GM18951 (cell line): ENCODE measurements around the gene FAM131C.

Source experiments
- POLR2A ChIP-seq: IDR thresholded peaks from 4 replicates; pipeline ENCODE4 v1.6.1; 2011; ENCODE audit warnings: mild to moderate bottlenecking; ENCODE audit not compliant: insufficient read length, insufficient read depth; ENCODE audit errors: extremely low read depth
- in situ Hi-C: fragments of 300-500 bp; cut with MboI; formaldehyde crosslinking; loops from one replicate; pipeline ENCODE4 v1.12.0; 2022; ENCODE audit warnings: low sequenced_read_pairs, mixed read lengths, inconsistent platforms; ENCODE audit not compliant: unreplicated experiment

Gene FAM131C

GRCh38 chr1:16080422-16081150 lies 7.1 kb upstream of the FAM131C start:
- in situ Hi-C loops = loop anchor here (25.0 kb wide), 1 partner anchor 282 kb away; the partner anchor contains the start of genes FBXO42 and SZRD1
- TF ChIP-seq POLR2A = no peak

- TF ChIP-seq POLR2A = no peak
- in situ Hi-C loops = loop anchor here (10.0 to 25.0 kb wide), 2 partner anchors 106 to 283 kb away; partner anchors contain the start of genes FBXO42 and SZRD1
Observed at GRCh38 chr1:16078925-16079656, 5.6 kb upstream of the FAM131C start.

GRCh38 chr1:16077406-16078245 lies 4.2 kb upstream of the FAM131C start:
- no peak for TF ChIP-seq POLR2A
- in situ Hi-C loops = loop anchor here (10.0 to 25.0 kb wide), 2 partner anchors 107 to 285 kb away; partner anchors contain the start of genes FBXO42 and SZRD1

GRCh38 chr1:16076865-16077238 lies 3.4 kb upstream of the FAM131C start:
- in situ Hi-C loops = loop anchor here (10.0 to 25.0 kb wide), 2 partner anchors 108 to 285 kb away; partner anchors contain the start of genes FBXO42 and SZRD1
- no peak for TF ChIP-seq POLR2A

GRCh38 chr1:16076031-16076864 lies 2.8 kb upstream of the FAM131C start:
- in situ Hi-C loops = loop anchor here (10.0 to 25.0 kb wide), 2 partner anchors 109 to 286 kb away; partner anchors contain the start of genes FBXO42 and SZRD1

GRCh38 chr1:16075337-16076030 lies 2.0 kb upstream of the FAM131C start:
- TF ChIP-seq POLR2A = no peak
- in situ Hi-C loops = loop anchor here (10.0 to 25.0 kb wide), 2 partner anchors 109 to 287 kb away; partner anchors contain the start of genes FBXO42 and SZRD1

More at GRCh38 chr1:16076031-16076864, 2.8 kb upstream of the FAM131C start:
- no peak for TF ChIP-seq POLR2A

- in situ Hi-C loops = loop anchor here (10.0 kb wide), 1 partner anchor 111 kb away; no protein-coding TSS in a partner anchor
- TF ChIP-seq POLR2A = no peak
Observed at GRCh38 chr1:16074217-16074616, 766 bp upstream of the FAM131C start.

- in situ Hi-C loops = loop anchor here (10.0 kb wide), 1 partner anchor 112 kb away; no protein-coding TSS in a partner anchor
- no peak for TF ChIP-seq POLR2A
Observed at GRCh38 chr1:16072616-16073484, 601 bp downstream of the FAM131C start.

- no peak for TF ChIP-seq POLR2A
- in situ Hi-C loops = loop anchor here (10.0 kb wide), 1 partner anchor 113 kb away; no protein-coding TSS in a partner anchor
Observed at GRCh38 chr1:16072095-16072494, 1.4 kb downstream of the FAM131C start.

GRCh38 chr1:16071614-16072013 lies 1.8 kb downstream of the FAM131C start:
- in situ Hi-C loops = loop anchor here (10.0 kb wide), 1 partner anchor 113 kb away; no protein-coding TSS in a partner anchor
- no peak for TF ChIP-seq POLR2A
